Keratinocyte (primary cell): ENCODE measurements around the gene PAX2. TPM values are rescaled to one million over a fixed set of nuclear protein-coding genes. Genes with fewer than 3 reads are reported as not detected.

Experiments used
- DNase-seq: peaks from one replicate; pipeline ENCODE4 v3.0.0-alpha.2; 2011; ENCODE audit warnings: low read depth, missing footprints, low spot score
- FAIRE-seq: peaks from 2 replicates; lab custom pipeline; 2011; peaks lifted over from hg19 to GRCh38; lab: Jason Lieb, UNC
- H2AFZ ChIP-seq: 2 replicates; pipeline ENCODE4 v1.6.0; 2012; ENCODE audit warnings: low read length, control low read depth, inconsistent platforms; ENCODE audit not compliant: control insufficient read depth
- H3K27ac ChIP-seq: 2 replicates; pipeline ENCODE4 v1.5.1; 2011; ENCODE audit warnings: low read length; ENCODE audit not compliant: control insufficient read depth, insufficient read depth
- H3K27me3 ChIP-seq: 3 replicates; pipeline ENCODE4 v1.6.0; 2011; ENCODE audit warnings: low read length; ENCODE audit not compliant: control insufficient read depth, insufficient read depth; ENCODE audit errors: extremely low read depth
- H3K36me3 ChIP-seq, 2 experiments: 2 replicates in 1 of 2; 3 replicates in 1 of 2; pipeline ENCODE4 v1.5.1; 2011; ENCODE audit warnings: low read length in 2 of 2, mild to moderate bottlenecking in 1 of 2; ENCODE audit not compliant: control insufficient read depth in 2 of 2, insufficient read depth in 2 of 2; ENCODE audit errors: extremely low read depth in 1 of 2
- H3K4me1 ChIP-seq: 3 replicates; pipeline ENCODE4 v1.5.1; 2011; ENCODE audit warnings: low read length; ENCODE audit not compliant: control insufficient read depth, insufficient read depth; ENCODE audit errors: extremely low read depth
- H3K4me2 ChIP-seq: 3 replicates; pipeline ENCODE4 v1.6.0; 2011; ENCODE audit warnings: low read depth, low read length; ENCODE audit not compliant: control insufficient read depth, insufficient read depth; ENCODE audit errors: extremely low read depth
- H3K4me3 ChIP-seq, 3 experiments: fragments of 200-600 bp in 1 of 3; sonication (generic) in 1 of 3; 2 replicates in 2 of 3; 3 replicates in 1 of 3; pipeline ENCODE4 v1.5.1; 2011 to 2016; ENCODE audit warnings: low read length in 3 of 3, mild to moderate bottlenecking in 3 of 3, control low read depth in 2 of 3, inconsistent platforms in 1 of 3, low read depth in 1 of 3, mixed read lengths in 1 of 3, mixed run types in 1 of 3, moderate library complexity in 1 of 3; ENCODE audit not compliant: control insufficient read depth in 2 of 3, insufficient read depth in 2 of 3; ENCODE audit errors: extremely low read depth in 1 of 3
- H3K79me2 ChIP-seq: 2 replicates; pipeline ENCODE4 v1.6.0; 2012; ENCODE audit warnings: low read length; ENCODE audit not compliant: control insufficient read depth, insufficient read depth
- H3K9ac ChIP-seq: 3 replicates; pipeline ENCODE4 v1.6.0; 2011; ENCODE audit warnings: low read length; ENCODE audit not compliant: control insufficient read depth, insufficient read depth; ENCODE audit errors: extremely low read depth
- H3K9me1 ChIP-seq: 3 replicates; pipeline ENCODE4 v1.6.0; 2011; ENCODE audit warnings: low read length; ENCODE audit not compliant: control insufficient read depth, insufficient read depth; ENCODE audit errors: extremely low read depth
- H3K9me3 ChIP-seq: 2 replicates; pipeline ENCODE4 v1.5.1; 2012; ENCODE audit warnings: low read depth, low read length; ENCODE audit not compliant: control insufficient read depth
- H4K20me1 ChIP-seq: 3 replicates; pipeline ENCODE4 v1.6.0; 2011; ENCODE audit warnings: low read length; ENCODE audit not compliant: control insufficient read depth, insufficient read depth; ENCODE audit errors: extremely low read depth
- EZH2 ChIP-seq: IDR thresholded peaks from one replicate; pipeline ENCODE4 v1.6.1; 2012; ENCODE audit warnings: inconsistent platforms, mild to moderate bottlenecking, low read length, moderate library complexity
- dilution Hi-C: fragments of 300-500 bp; cut with MboI; formaldehyde crosslinking; loops from one replicate; pipeline ENCODE4 v1.7.0; 2020; ENCODE audit warnings: low sequenced_read_pairs; ENCODE audit not compliant: extremely low pct_ligation_motif_present
- polyA plus RNA-seq, 5 experiments: library from polyadenylated mRNA; depleted of rRNA in 3 of 5; stranded (reverse) in 3 of 5; stranded (forward) in 1 of 5; unstranded in 1 of 5; fragments of >200 nt; gene quantifications; 1 replicate in 1 of 5; 2 replicates in 3 of 5; 3 replicates in 1 of 5; pipeline versions ENCODE4 v1.2.1 to v1.2.3, GENCODE V29; 2011 to 2012; ENCODE audit warnings: missing spikeins in 2 of 5, low read depth in 1 of 5, low replicate concordance in 1 of 5
- TF ChIP-seq, protein P1 (sequence below), 3 experiments: IDR thresholded peaks in 1 of 3; conservative IDR thresholded peaks in 1 of 3; optimal IDR thresholded peaks in 1 of 3; 2 replicates in 2 of 3; 3 replicates in 1 of 3; pipeline versions ENCODE3 to v1.5.1; 2011; ENCODE audit warnings: low read length in 3 of 3, mild to moderate bottlenecking in 3 of 3, moderate library complexity in 2 of 3, control low read depth in 1 of 3, inconsistent platforms in 1 of 3; ENCODE audit not compliant: insufficient read depth in 2 of 3; ENCODE audit errors: extremely low read depth in 1 of 3

The PAX2 gene
- polyA plus RNA-seq, 1 donor (not counting 4 experiments of a cell fraction or from before 2014, with no cell fraction given): not detected

DNA sequence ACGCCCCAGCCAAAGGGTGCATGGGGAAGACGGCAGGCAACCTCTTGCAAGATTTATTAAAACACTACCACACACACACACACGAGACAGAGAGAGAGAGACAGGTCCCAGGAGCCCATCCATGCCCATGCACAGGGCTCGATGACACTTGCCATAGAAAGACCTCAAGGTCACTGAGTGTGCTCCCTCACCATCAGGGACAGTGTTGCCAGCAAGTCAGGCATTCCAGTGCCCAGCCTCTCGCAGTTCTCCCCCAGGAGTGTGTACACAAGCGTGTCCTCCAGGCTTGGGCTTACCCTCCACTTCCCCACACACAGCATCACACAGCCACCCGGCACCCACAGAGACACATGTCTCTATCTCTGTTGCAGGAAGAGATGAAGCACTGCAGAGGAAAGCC is 120.6 kb downstream of the PAX2 start:
- Histone ChIP-seq H3K4me1 (no peaks in the 10 kb centered on the region), H3K9ac (no peak overlapping the region), H3K9me1 (no peaks in the 10 kb centered on the region), H3K4me2 (no peak overlapping the region), H3K9me3 (no peaks in the 10 kb centered on the region), H4K20me1 (peaks cover 3% of the 10 kb centered on the region), H2AFZ (no peak overlapping the region), H3K27ac (no peak overlapping the region), H3K36me3 (no peaks in the 10 kb centered on the region), H3K79me2 (no peaks in the 10 kb centered on the region), H3K4me3 (no peak overlapping the region), H3K27me3 (peaks cover 47% of the 10 kb centered on the region)
- dilution Hi-C loops: no loop called here
- DNase-seq: no peak
- FAIRE-seq: no peak
- no peak for TF ChIP-seq EZH2
- TF ChIP-seq, protein P1, sequence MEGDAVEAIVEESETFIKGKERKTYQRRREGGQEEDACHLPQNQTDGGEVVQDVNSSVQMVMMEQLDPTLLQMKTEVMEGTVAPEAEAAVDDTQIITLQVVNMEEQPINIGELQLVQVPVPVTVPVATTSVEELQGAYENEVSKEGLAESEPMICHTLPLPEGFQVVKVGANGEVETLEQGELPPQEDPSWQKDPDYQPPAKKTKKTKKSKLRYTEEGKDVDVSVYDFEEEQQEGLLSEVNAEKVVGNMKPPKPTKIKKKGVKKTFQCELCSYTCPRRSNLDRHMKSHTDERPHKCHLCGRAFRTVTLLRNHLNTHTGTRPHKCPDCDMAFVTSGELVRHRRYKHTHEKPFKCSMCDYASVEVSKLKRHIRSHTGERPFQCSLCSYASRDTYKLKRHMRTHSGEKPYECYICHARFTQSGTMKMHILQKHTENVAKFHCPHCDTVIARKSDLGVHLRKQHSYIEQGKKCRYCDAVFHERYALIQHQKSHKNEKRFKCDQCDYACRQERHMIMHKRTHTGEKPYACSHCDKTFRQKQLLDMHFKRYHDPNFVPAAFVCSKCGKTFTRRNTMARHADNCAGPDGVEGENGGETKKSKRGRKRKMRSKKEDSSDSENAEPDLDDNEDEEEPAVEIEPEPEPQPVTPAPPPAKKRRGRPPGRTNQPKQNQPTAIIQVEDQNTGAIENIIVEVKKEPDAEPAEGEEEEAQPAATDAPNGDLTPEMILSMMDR (optimal IDR thresholded peaks at IDR 0.05 in 1 of 3, IDR thresholded peaks at IDR 0.05 in 1 of 3, conservative IDR thresholded peaks at IDR 0.05 in 1 of 3; ENCODE audit: extremely low read depth in 1 of 3, insufficient read depth in 2 of 3, low read length in 3 of 3): no peak

DNA sequence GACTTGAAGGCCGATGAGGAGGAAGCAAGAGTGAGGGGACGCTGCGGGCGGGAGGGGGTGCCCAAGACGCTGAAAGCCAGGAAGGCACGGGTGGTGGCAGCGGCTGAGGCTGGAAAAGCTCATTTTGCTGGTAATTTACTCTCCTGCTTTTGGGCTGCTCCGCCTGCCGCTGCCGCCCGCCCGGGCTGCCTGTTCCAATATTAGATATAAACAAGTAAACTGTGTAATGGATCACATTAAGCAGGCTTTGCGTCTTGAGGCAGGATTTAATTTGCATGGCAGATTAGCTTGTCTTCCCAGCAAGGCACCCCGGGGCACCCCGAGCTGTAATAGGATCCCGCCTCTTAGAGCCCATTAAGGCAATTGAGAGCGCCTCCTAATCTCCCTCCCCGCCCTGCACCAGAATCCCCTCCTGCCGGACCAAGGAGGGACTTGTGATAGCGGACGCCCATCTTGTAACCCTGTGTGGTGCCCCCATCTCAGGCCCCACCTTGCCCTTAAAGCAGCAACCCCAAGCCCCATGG is 121.3 kb downstream of the PAX2 start:
- Histone ChIP-seq H3K9ac (no peak overlapping the region), H3K9me1 (no peaks in the 10 kb centered on the region), H4K20me1 (peaks cover 3% of the 10 kb centered on the region), H3K9me3 (no peaks in the 10 kb centered on the region), H3K27ac (no peak overlapping the region), H2AFZ (no peak overlapping the region), H3K36me3 (no peaks in the 10 kb centered on the region), H3K79me2 (no peaks in the 10 kb centered on the region), H3K27me3 (peaks cover 43% of the 10 kb centered on the region), H3K4me1 (no peaks in the 10 kb centered on the region), H3K4me3 (no peak overlapping the region), H3K4me2 (no peak overlapping the region)
- FAIRE-seq: no peak
- dilution Hi-C loops: no loop called here
- TF ChIP-seq, protein P1 (optimal IDR thresholded peaks at IDR 0.05 in 1 of 3, IDR thresholded peaks at IDR 0.05 in 1 of 3, conservative IDR thresholded peaks at IDR 0.05 in 1 of 3; ENCODE audit: extremely low read depth in 1 of 3, insufficient read depth in 2 of 3, low read length in 3 of 3): no peak
- no peak for DNase-seq
